Keratinocyte (primary cell): ENCODE data around the gene CD109. TPM values are rescaled to one million over a fixed set of nuclear protein-coding genes. Genes with fewer than 3 reads are reported as not detected.
"Not testable (repeated sequence)": the region's sequence is repeated elsewhere in the genome, so short reads cannot be mapped to it uniquely, and the experiment has no call there.

Source experiments
- DNase-seq: peaks from one replicate; pipeline ENCODE4 v3.0.0-alpha.2; 2011; ENCODE audit warnings: low read depth, missing footprints, low spot score
- FAIRE-seq: peaks from 2 replicates; lab custom pipeline; 2011; peaks lifted over from hg19 to GRCh38; lab: Jason Lieb, UNC
- H2AFZ ChIP-seq: 2 replicates; pipeline ENCODE4 v1.6.0; 2012; ENCODE audit warnings: low read length, control low read depth, inconsistent platforms; ENCODE audit not compliant: control insufficient read depth
- H3K27ac ChIP-seq: 2 replicates; pipeline ENCODE4 v1.5.1; 2011; ENCODE audit warnings: low read length; ENCODE audit not compliant: control insufficient read depth, insufficient read depth
- H3K27me3 ChIP-seq: 3 replicates; pipeline ENCODE4 v1.6.0; 2011; ENCODE audit warnings: low read length; ENCODE audit not compliant: control insufficient read depth, insufficient read depth; ENCODE audit errors: extremely low read depth
- H3K36me3 ChIP-seq, 2 experiments: 2 replicates in 1 of 2; 3 replicates in 1 of 2; pipeline ENCODE4 v1.5.1; 2011; ENCODE audit warnings: low read length in 2 of 2, mild to moderate bottlenecking in 1 of 2; ENCODE audit not compliant: control insufficient read depth in 2 of 2, insufficient read depth in 2 of 2; ENCODE audit errors: extremely low read depth in 1 of 2
- H3K4me1 ChIP-seq: 3 replicates; pipeline ENCODE4 v1.5.1; 2011; ENCODE audit warnings: low read length; ENCODE audit not compliant: control insufficient read depth, insufficient read depth; ENCODE audit errors: extremely low read depth
- H3K4me2 ChIP-seq: 3 replicates; pipeline ENCODE4 v1.6.0; 2011; ENCODE audit warnings: low read depth, low read length; ENCODE audit not compliant: control insufficient read depth, insufficient read depth; ENCODE audit errors: extremely low read depth
- H3K4me3 ChIP-seq, 3 experiments: fragments of 200-600 bp in 1 of 3; sonication (generic) in 1 of 3; 2 replicates in 2 of 3; 3 replicates in 1 of 3; pipeline ENCODE4 v1.5.1; 2011 to 2016; ENCODE audit warnings: low read length in 3 of 3, mild to moderate bottlenecking in 3 of 3, control low read depth in 2 of 3, inconsistent platforms in 1 of 3, low read depth in 1 of 3, mixed read lengths in 1 of 3, mixed run types in 1 of 3, moderate library complexity in 1 of 3; ENCODE audit not compliant: control insufficient read depth in 2 of 3, insufficient read depth in 2 of 3; ENCODE audit errors: extremely low read depth in 1 of 3
- H3K79me2 ChIP-seq: 2 replicates; pipeline ENCODE4 v1.6.0; 2012; ENCODE audit warnings: low read length; ENCODE audit not compliant: control insufficient read depth, insufficient read depth
- H3K9ac ChIP-seq: 3 replicates; pipeline ENCODE4 v1.6.0; 2011; ENCODE audit warnings: low read length; ENCODE audit not compliant: control insufficient read depth, insufficient read depth; ENCODE audit errors: extremely low read depth
- H3K9me1 ChIP-seq: 3 replicates; pipeline ENCODE4 v1.6.0; 2011; ENCODE audit warnings: low read length; ENCODE audit not compliant: control insufficient read depth, insufficient read depth; ENCODE audit errors: extremely low read depth
- H3K9me3 ChIP-seq: 2 replicates; pipeline ENCODE4 v1.5.1; 2012; ENCODE audit warnings: low read depth, low read length; ENCODE audit not compliant: control insufficient read depth
- H4K20me1 ChIP-seq: 3 replicates; pipeline ENCODE4 v1.6.0; 2011; ENCODE audit warnings: low read length; ENCODE audit not compliant: control insufficient read depth, insufficient read depth; ENCODE audit errors: extremely low read depth
- EZH2 ChIP-seq: IDR thresholded peaks from one replicate; pipeline ENCODE4 v1.6.1; 2012; ENCODE audit warnings: inconsistent platforms, mild to moderate bottlenecking, low read length, moderate library complexity
- dilution Hi-C: fragments of 300-500 bp; cut with MboI; formaldehyde crosslinking; loops from one replicate; pipeline ENCODE4 v1.7.0; 2020; ENCODE audit warnings: low sequenced_read_pairs; ENCODE audit not compliant: extremely low pct_ligation_motif_present
- polyA plus RNA-seq, 5 experiments: library from polyadenylated mRNA; depleted of rRNA in 3 of 5; stranded (reverse) in 3 of 5; stranded (forward) in 1 of 5; unstranded in 1 of 5; fragments of >200 nt; gene quantifications; 1 replicate in 1 of 5; 2 replicates in 3 of 5; 3 replicates in 1 of 5; pipeline versions ENCODE4 v1.2.1 to v1.2.3, GENCODE V29; 2011 to 2012; ENCODE audit warnings: missing spikeins in 2 of 5, low read depth in 1 of 5, low replicate concordance in 1 of 5
- TF ChIP-seq, protein P1 (sequence below), 3 experiments: IDR thresholded peaks in 1 of 3; conservative IDR thresholded peaks in 1 of 3; optimal IDR thresholded peaks in 1 of 3; 2 replicates in 2 of 3; 3 replicates in 1 of 3; pipeline versions ENCODE3 to v1.5.1; 2011; ENCODE audit warnings: low read length in 3 of 3, mild to moderate bottlenecking in 3 of 3, moderate library complexity in 2 of 3, control low read depth in 1 of 3, inconsistent platforms in 1 of 3; ENCODE audit not compliant: insufficient read depth in 2 of 3; ENCODE audit errors: extremely low read depth in 1 of 3

CD109 gene
- polyA plus RNA-seq, 1 donor (not counting 4 experiments of a cell fraction or from before 2014, with no cell fraction given) = 58.2 TPM

DNA sequence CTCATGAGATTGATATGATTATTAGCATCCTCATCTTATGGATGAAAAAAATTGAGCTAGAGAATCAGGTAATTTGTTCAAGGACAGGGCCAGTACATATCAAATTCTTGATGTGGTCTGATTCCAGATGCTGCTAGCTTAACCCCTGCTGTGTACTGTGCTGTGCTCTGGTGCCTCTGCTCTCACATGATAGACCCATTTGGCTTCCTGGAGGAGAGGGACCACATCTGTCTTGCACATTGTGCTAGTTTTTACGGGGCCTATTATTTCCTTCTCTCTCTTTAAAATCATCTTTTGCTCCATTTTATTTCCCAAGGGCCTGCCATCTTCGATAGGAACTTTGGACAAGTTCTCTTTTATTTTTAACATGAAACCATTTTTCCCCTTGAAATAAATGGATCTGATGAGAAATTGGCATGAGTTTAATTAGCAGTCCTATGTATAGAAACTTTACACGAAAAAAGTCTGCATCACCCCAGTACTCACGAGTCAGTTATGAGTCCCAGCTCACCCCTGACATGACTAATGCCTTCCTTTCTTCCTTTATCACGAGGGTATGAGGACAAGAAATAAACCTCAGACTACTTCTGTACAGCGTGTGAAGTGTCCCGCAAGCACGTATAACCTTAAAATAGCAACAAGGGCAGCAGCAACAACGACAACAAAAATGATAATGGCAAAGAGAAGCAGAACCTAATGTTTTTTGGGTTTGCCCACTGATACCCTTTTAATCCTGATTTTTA, 26.5 kb downstream of the CD109 start:
- H3K36me3 ChIP-seq = peaks cover 0 to 7% of the 10 kb centered on the region in 2 experiments
- no peaks in the 10 kb centered on the region for H3K27me3 ChIP-seq
- H3K9me1 ChIP-seq = no peaks in the 10 kb centered on the region
- dilution Hi-C loops = no loop called here
- peaks cover 4% of the 10 kb centered on the region for H3K79me2 ChIP-seq
- H4K20me1 ChIP-seq = no peaks in the 10 kb centered on the region
- H3K4me3 ChIP-seq = no peak overlapping the region
- FAIRE-seq = peak; percentile 85
- no peaks in the 10 kb centered on the region for H3K9me3 ChIP-seq
- peak overlapping the region; percentile 29 for H3K9ac ChIP-seq
- H2AFZ ChIP-seq = no peak overlapping the region
- TF ChIP-seq EZH2 = no peak
- TF ChIP-seq, protein P1, sequence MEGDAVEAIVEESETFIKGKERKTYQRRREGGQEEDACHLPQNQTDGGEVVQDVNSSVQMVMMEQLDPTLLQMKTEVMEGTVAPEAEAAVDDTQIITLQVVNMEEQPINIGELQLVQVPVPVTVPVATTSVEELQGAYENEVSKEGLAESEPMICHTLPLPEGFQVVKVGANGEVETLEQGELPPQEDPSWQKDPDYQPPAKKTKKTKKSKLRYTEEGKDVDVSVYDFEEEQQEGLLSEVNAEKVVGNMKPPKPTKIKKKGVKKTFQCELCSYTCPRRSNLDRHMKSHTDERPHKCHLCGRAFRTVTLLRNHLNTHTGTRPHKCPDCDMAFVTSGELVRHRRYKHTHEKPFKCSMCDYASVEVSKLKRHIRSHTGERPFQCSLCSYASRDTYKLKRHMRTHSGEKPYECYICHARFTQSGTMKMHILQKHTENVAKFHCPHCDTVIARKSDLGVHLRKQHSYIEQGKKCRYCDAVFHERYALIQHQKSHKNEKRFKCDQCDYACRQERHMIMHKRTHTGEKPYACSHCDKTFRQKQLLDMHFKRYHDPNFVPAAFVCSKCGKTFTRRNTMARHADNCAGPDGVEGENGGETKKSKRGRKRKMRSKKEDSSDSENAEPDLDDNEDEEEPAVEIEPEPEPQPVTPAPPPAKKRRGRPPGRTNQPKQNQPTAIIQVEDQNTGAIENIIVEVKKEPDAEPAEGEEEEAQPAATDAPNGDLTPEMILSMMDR (optimal IDR thresholded peaks at IDR 0.05 in 1 of 3, IDR thresholded peaks at IDR 0.05 in 1 of 3, conservative IDR thresholded peaks at IDR 0.05 in 1 of 3; ENCODE audit: extremely low read depth in 1 of 3, insufficient read depth in 2 of 3, low read length in 3 of 3) = no peak
- peak overlapping the region; percentile 11 for H3K4me2 ChIP-seq
- no peak for DNase-seq
- peaks cover 18% of the 10 kb centered on the region for H3K4me1 ChIP-seq
- H3K27ac ChIP-seq = peak overlapping the region; percentile 85

- DNase-seq, H3K27me3 ChIP-seq, H2AFZ ChIP-seq, FAIRE-seq, H3K9me1 ChIP-seq, dilution Hi-C loops, H4K20me1 ChIP-seq, H3K36me3 ChIP-seq, H3K9ac ChIP-seq, H3K4me2 ChIP-seq, H3K79me2 ChIP-seq, H3K9me3 ChIP-seq, H3K4me3 ChIP-seq: not testable (repeated sequence)
- peaks cover 18% of the 10 kb centered on the region for H3K4me1 ChIP-seq
- H3K27ac ChIP-seq = peak overlapping the region; percentile 85
Observed at GRCh38 chr6:73723480-73723879, 27.5 kb downstream of the CD109 start.
